Measurements from ENCODE around the gene SYNE2. TPM values are rescaled to one million over a fixed set of nuclear protein-coding genes. Genes with fewer than 3 reads are reported as not detected.

The SYNE2 gene
- polyA plus RNA-seq, 1 donor from 2014 or later, result 82.3 TPM

DNA sequence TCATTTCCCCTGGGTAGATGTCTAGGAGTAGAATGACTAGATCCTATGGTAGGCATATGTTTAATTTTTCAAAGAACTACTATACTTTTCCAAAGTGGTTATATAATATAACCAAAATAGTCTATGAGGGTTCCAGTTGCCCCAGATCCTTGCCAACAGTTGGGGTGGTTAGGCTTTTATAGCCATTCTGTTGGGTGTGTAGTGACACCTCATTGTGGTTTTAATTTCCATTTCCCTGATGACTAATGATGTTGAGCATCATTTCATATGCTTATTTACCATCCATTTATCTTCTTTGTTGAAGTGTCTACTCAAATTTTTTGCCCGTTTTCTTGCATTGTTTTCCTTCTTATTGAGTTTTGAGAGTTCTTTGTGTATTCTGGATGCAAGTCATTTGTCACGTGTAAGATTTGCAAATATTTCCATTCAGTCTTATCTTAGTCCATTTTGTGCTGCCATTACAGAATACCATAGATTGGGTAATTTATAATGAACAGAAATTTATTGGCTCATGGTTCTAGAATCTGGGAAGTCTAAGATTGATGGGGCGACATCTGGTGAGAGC lies 4.7 kb downstream of the SYNE2 start:
- Histone ChIP-seq H3K4me3 (ENCODE audit: low read length) (no peak overlapping the region), H3K27me3 (ENCODE audit: insufficient read depth, low read depth, low read length) (no peaks in the 10 kb centered on the region), H3K9ac (ENCODE audit: low read length) (no peak overlapping the region), H3K27ac (ENCODE audit: low read length) (no peak overlapping the region), H3K79me2 (replicated peaks; ENCODE audit: insufficient read depth, low read length) (peaks cover 68% of the 10 kb centered on the region), H3K9me3 (ENCODE audit: low read length) (no peaks in the 10 kb centered on the region), H3K9me2 (ENCODE audit: insufficient read depth, low read length) (no peaks in the 10 kb centered on the region), H4K20me1 (ENCODE audit: insufficient read depth) (no peaks in the 10 kb centered on the region), H3K4me2 (ENCODE audit: low read length) (no peak overlapping the region), H3F3A (ENCODE audit: insufficient read depth, low read length, poor library complexity, severe bottlenecking) (no peaks in the 10 kb centered on the region), H2AFZ (ENCODE audit: low read depth, low read length) (no peak overlapping the region), H3K36me3 (ENCODE audit: insufficient read depth, low read length) (no peaks in the 10 kb centered on the region)
- TF ChIP-seq, protein P1, sequence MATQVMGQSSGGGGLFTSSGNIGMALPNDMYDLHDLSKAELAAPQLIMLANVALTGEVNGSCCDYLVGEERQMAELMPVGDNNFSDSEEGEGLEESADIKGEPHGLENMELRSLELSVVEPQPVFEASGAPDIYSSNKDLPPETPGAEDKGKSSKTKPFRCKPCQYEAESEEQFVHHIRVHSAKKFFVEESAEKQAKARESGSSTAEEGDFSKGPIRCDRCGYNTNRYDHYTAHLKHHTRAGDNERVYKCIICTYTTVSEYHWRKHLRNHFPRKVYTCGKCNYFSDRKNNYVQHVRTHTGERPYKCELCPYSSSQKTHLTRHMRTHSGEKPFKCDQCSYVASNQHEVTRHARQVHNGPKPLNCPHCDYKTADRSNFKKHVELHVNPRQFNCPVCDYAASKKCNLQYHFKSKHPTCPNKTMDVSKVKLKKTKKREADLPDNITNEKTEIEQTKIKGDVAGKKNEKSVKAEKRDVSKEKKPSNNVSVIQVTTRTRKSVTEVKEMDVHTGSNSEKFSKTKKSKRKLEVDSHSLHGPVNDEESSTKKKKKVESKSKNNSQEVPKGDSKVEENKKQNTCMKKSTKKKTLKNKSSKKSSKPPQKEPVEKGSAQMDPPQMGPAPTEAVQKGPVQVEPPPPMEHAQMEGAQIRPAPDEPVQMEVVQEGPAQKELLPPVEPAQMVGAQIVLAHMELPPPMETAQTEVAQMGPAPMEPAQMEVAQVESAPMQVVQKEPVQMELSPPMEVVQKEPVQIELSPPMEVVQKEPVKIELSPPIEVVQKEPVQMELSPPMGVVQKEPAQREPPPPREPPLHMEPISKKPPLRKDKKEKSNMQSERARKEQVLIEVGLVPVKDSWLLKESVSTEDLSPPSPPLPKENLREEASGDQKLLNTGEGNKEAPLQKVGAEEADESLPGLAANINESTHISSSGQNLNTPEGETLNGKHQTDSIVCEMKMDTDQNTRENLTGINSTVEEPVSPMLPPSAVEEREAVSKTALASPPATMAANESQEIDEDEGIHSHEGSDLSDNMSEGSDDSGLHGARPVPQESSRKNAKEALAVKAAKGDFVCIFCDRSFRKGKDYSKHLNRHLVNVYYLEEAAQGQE (IDR thresholded peaks at IDR 0.05; ENCODE audit: borderline replicate concordance), result no peak
- TF ChIP-seq TAF1 (IDR thresholded peaks at IDR 0.05; ENCODE audit: low read depth) (no peak), EZH2 (IDR thresholded peaks at IDR 0.05; ENCODE audit: borderline replicate concordance, insufficient read depth, low read length, poor library complexity, severe bottlenecking) (no peak), RAD21 (conservative IDR thresholded peaks at IDR 0.05) (no peak), SMC3 (conservative IDR thresholded peaks at IDR 0.05; ENCODE audit: poor library complexity) (no peak), EP300 (conservative IDR thresholded peaks at IDR 0.05; ENCODE audit: poor library complexity, severe bottlenecking) (no peak), POLR2AphosphoS5 (IDR thresholded peaks at IDR 0.05) (no peak), MXI1 (conservative IDR thresholded peaks at IDR 0.05; ENCODE audit: poor library complexity, severe bottlenecking) (no peak)
- TF ChIP-seq, protein P2, sequence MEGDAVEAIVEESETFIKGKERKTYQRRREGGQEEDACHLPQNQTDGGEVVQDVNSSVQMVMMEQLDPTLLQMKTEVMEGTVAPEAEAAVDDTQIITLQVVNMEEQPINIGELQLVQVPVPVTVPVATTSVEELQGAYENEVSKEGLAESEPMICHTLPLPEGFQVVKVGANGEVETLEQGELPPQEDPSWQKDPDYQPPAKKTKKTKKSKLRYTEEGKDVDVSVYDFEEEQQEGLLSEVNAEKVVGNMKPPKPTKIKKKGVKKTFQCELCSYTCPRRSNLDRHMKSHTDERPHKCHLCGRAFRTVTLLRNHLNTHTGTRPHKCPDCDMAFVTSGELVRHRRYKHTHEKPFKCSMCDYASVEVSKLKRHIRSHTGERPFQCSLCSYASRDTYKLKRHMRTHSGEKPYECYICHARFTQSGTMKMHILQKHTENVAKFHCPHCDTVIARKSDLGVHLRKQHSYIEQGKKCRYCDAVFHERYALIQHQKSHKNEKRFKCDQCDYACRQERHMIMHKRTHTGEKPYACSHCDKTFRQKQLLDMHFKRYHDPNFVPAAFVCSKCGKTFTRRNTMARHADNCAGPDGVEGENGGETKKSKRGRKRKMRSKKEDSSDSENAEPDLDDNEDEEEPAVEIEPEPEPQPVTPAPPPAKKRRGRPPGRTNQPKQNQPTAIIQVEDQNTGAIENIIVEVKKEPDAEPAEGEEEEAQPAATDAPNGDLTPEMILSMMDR (IDR thresholded peaks at IDR 0.05; ENCODE audit: poor library complexity, severe bottlenecking), result no peak

DNA sequence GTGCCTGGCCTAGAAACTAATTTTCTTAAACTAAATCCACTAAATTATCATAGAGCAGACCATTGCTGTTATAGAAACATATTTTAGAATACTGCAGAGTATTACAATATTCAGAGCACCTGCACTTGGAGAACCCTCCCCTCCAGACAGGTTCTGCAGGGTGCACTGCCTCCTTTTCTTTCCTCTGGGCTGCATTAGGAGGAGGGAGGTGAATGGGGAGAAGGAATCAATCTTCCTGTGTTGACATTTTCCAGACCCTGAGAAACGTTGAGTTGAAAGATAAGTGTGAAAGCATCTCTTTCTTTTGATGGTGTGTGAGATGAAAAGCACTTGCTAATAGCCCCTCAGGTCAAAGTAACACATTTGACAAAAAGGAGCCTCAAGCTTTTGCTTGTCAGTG lies 7.3 kb downstream of the SYNE2 start:
- H3K27ac ChIP-seq (ENCODE audit: low read length), result no peak overlapping the region

More for the DNA sequence above, 7.3 kb downstream of the SYNE2 start:
- no peak overlapping the region for H2AFZ ChIP-seq (ENCODE audit: low read depth, low read length)
- no peaks in the 10 kb centered on the region for H3K36me3 ChIP-seq (ENCODE audit: insufficient read depth, low read length)
- H4K20me1 ChIP-seq (ENCODE audit: insufficient read depth), result no peaks in the 10 kb centered on the region
- H3F3A ChIP-seq (ENCODE audit: insufficient read depth, low read length, poor library complexity, severe bottlenecking), result no peaks in the 10 kb centered on the region
- H3K9ac ChIP-seq (ENCODE audit: low read length), result no peak overlapping the region
- H3K9me3 ChIP-seq (ENCODE audit: low read length), result no peaks in the 10 kb centered on the region
- TF ChIP-seq, protein P1 (IDR thresholded peaks at IDR 0.05; ENCODE audit: borderline replicate concordance), result no peak
- TF ChIP-seq SMC3 (conservative IDR thresholded peaks at IDR 0.05; ENCODE audit: poor library complexity) (no peak), TAF1 (IDR thresholded peaks at IDR 0.05; ENCODE audit: low read depth) (no peak), MXI1 (conservative IDR thresholded peaks at IDR 0.05; ENCODE audit: poor library complexity, severe bottlenecking) (no peak), POLR2AphosphoS5 (IDR thresholded peaks at IDR 0.05) (no peak), RAD21 (conservative IDR thresholded peaks at IDR 0.05) (no peak), EZH2 (IDR thresholded peaks at IDR 0.05; ENCODE audit: borderline replicate concordance, insufficient read depth, low read length, poor library complexity, severe bottlenecking) (no peak), EP300 (conservative IDR thresholded peaks at IDR 0.05; ENCODE audit: poor library complexity, severe bottlenecking) (no peak)
- TF ChIP-seq, protein P2 (IDR thresholded peaks at IDR 0.05; ENCODE audit: poor library complexity, severe bottlenecking), result no peak
- H3K4me3 ChIP-seq (ENCODE audit: low read length), result no peak overlapping the region
- H3K4me2 ChIP-seq (ENCODE audit: low read length), result no peak overlapping the region
- H3K9me2 ChIP-seq (ENCODE audit: insufficient read depth, low read length), result no peaks in the 10 kb centered on the region
- H3K79me2 ChIP-seq (replicated peaks; ENCODE audit: insufficient read depth, low read length), result peaks cover 79% of the 10 kb centered on the region
- H3K27me3 ChIP-seq (ENCODE audit: insufficient read depth, low read depth, low read length), result no peaks in the 10 kb centered on the region

Data from neural cell (in vitro differentiated cells).